GM10266 (cell line): Measurements from ENCODE around the gene EML1.

Experiments
- DNase-seq: peaks from one replicate; pipeline ENCODE4 v3.0.0; 2012; ENCODE audit errors: extremely low spot score
- CTCF ChIP-seq: IDR thresholded peaks from 2 replicates; pipeline ENCODE4 v1.5.1; 2012; ENCODE audit warnings: mild to moderate bottlenecking, low read depth; ENCODE audit not compliant: control insufficient read depth, insufficient read depth; ENCODE audit errors: missing control alignments

The EML1 gene

GRCh38 chr14:99809360-99809759 lies 16.1 kb downstream of the EML1 start:
- DNase-seq = no peak
- no peak for TF ChIP-seq CTCF

- DNase-seq = no peak
- no peak for TF ChIP-seq CTCF
Observed at GRCh38 chr14:99809859-99810558, 16.8 kb downstream of the EML1 start.

GRCh38 chr14:99810559-99810874 lies 17.3 kb downstream of the EML1 start:
- TF ChIP-seq CTCF = no peak
- DNase-seq = no peak

GRCh38 chr14:99812096-99812750 lies 19.0 kb downstream of the EML1 start:
- TF ChIP-seq CTCF = no peak
- DNase-seq = no peak

- no peak for DNase-seq
- no peak for TF ChIP-seq CTCF
Observed at GRCh38 chr14:99812892-99813291, 19.7 kb downstream of the EML1 start.

- no peak for TF ChIP-seq CTCF
- DNase-seq = no peak
Observed at GRCh38 chr14:99815696-99816095, 22.5 kb downstream of the EML1 start.

GRCh38 chr14:99816217-99816616 lies 23.0 kb downstream of the EML1 start:
- TF ChIP-seq CTCF = no peak

More at GRCh38 chr14:99816217-99816616, 23.0 kb downstream of the EML1 start:
- DNase-seq = no peak
